Lung (tissue), 12 donors: Measurements from ENCODE around the gene COA1. TPM values are rescaled to one million over a fixed set of nuclear protein-coding genes. Genes with fewer than 3 reads are reported as not detected.

Source experiments
- ATAC-seq: fragments of 200-7000 bp; cut with Tn5 transposase; one replicate; pipeline ENCODE4 v1.9.1; 2020; ENCODE audit warnings: moderate number of reproducible peaks; ENCODE audit not compliant: insufficient read depth, low FRiP score
- DNase-seq, 3 donors: peaks; one replicate each; pipeline ENCODE4 v3.0.0-alpha.2; 2013 to 2017
- H3K27ac ChIP-seq, 2 donors: one replicate each; pipeline ENCODE4 v1.5.1; 2013; ENCODE audit warnings: mild to moderate bottlenecking in 2 of 2, moderate library complexity in 2 of 2, control low read depth in 1 of 2, inconsistent platforms in 1 of 2, low read depth in 1 of 2, low read length in 1 of 2
- H3K27me3 ChIP-seq, 3 donors: one replicate each; pipeline ENCODE4 v1.5.1; 2013; ENCODE audit warnings: low read length in 2 of 3; ENCODE audit not compliant: control insufficient read depth in 3 of 3, insufficient read depth in 3 of 3
- H3K36me3 ChIP-seq, 4 donors: one replicate each; pipeline ENCODE4 v1.5.1; 2013; ENCODE audit warnings: low read length in 4 of 4, mild to moderate bottlenecking in 1 of 4, moderate library complexity in 1 of 4; ENCODE audit not compliant: control insufficient read depth in 4 of 4, insufficient read depth in 4 of 4
- H3K4me1 ChIP-seq, 5 donors: one replicate each; pipeline ENCODE4 v1.5.1; 2013; ENCODE audit warnings: low read length in 5 of 5, mild to moderate bottlenecking in 2 of 5, moderate library complexity in 1 of 5; ENCODE audit not compliant: control insufficient read depth in 5 of 5, insufficient read depth in 5 of 5
- H3K4me3 ChIP-seq: one replicate; pipeline ENCODE4 v1.5.1; 2013; ENCODE audit warnings: mild to moderate bottlenecking, control low read depth, moderate library complexity
- H3K9ac ChIP-seq, 2 donors: one replicate each; pipeline ENCODE4 v1.5.1; 2013; ENCODE audit warnings: low read length in 2 of 2, control low read depth in 1 of 2; ENCODE audit not compliant: insufficient read depth in 1 of 2
- H3K9me3 ChIP-seq, 4 donors: one replicate each; pipeline ENCODE4 v1.5.1; 2013; ENCODE audit warnings: low read length in 3 of 4, mild to moderate bottlenecking in 1 of 4, moderate library complexity in 1 of 4; ENCODE audit not compliant: control insufficient read depth in 4 of 4, insufficient read depth in 3 of 4
- WGBS, 2 donors: extraction: QIAGEN DNeasy Blood & Tissue Kit; methylation state at CpG; one replicate each; pipeline ENCODE4 v1.1.7; 2013; 5-methylcytosine and 5-hydroxymethylcytosine counted together
- polyA plus RNA-seq, 2 donors: library from polyadenylated mRNA; stranded (reverse); fragments of 200-250 nt; gene quantifications; one replicate each; pipeline ENCODE4 v1.2.1, GENCODE V29; 2013
- total RNA-seq, 2 donors: library from RNA; depleted of rRNA in 1 of 2; stranded (reverse); fragments of >200 nt in 1 of 2; gene quantifications; one replicate each; pipeline ENCODE4 v1.2.1, GENCODE V29; 2014 to 2021
- TF ChIP-seq, protein P1 (sequence below): IDR thresholded peaks from 2 replicates; pipeline ENCODE4 v1.5.1; 2012; ENCODE audit warnings: mild to moderate bottlenecking; ENCODE audit errors: control extremely low read depth, extremely low read depth
- donor health status: control.
- donor health status: control.
- donor health status: Bipolar disorder and iron deficiency.
- donor health status: healthy.
- donor health status: DM: yes; HTN: yes; CAD: no.

Gene COA1
- total and polyA plus RNA-seq, 4 donors = 35.0 to 92.1 (median 42.6) TPM

DNA sequence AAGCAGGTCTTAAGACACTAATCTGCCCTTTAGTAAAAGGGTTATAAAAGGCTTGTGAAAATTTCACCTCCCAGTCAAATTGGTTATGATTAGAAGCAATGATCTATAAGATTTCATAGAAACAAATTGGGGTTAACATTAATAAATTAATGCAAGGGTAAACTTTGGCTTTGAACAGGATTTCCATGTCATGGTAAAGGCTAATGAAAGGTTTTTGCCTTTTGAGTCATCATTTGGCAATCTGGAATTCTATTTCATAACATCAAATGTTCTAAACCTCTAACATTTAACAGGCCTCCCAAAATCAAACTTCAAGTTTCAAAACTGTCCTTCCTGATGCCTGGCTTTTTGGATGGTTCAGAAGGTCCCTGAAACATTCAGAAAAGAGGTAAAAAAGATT, 62.4 kb downstream of the COA1 start:
- TF ChIP-seq, protein P1, sequence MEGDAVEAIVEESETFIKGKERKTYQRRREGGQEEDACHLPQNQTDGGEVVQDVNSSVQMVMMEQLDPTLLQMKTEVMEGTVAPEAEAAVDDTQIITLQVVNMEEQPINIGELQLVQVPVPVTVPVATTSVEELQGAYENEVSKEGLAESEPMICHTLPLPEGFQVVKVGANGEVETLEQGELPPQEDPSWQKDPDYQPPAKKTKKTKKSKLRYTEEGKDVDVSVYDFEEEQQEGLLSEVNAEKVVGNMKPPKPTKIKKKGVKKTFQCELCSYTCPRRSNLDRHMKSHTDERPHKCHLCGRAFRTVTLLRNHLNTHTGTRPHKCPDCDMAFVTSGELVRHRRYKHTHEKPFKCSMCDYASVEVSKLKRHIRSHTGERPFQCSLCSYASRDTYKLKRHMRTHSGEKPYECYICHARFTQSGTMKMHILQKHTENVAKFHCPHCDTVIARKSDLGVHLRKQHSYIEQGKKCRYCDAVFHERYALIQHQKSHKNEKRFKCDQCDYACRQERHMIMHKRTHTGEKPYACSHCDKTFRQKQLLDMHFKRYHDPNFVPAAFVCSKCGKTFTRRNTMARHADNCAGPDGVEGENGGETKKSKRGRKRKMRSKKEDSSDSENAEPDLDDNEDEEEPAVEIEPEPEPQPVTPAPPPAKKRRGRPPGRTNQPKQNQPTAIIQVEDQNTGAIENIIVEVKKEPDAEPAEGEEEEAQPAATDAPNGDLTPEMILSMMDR = no peak
- Histone ChIP-seq H3K4me1 (peaks cover 0 to 14% (median 0%) of the 10 kb centered on the region in 5 donors), H3K9ac (no peak overlapping the region), H3K36me3 (peaks cover 0 to 4% (median 0%) of the 10 kb centered on the region in 4 donors), H3K4me3 (no peak overlapping the region), H3K27me3 (no peaks in the 10 kb centered on the region), H3K9me3 (no peaks in the 10 kb centered on the region), H3K27ac (no peak overlapping the region)
- ATAC-seq = no peak
- no peak for DNase-seq

DNA sequence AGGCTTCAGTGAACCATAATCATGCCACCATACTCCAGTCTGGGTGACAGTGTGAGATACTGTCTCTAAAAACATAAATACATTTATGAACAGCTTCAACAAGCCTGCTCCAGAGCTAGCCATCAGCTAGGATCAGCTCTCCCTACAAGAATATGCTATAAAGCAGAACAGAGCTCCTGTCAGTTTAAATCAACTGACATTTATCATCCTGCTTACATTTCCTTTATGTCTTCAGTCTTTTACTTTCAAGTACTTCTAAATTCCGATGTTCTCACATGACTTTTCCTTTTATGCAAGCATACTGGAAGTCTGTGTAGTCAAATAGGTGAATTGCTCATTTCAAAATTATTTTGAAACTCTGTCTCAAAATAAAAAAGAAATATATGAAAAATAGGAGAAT, 64.6 kb downstream of the COA1 start:
- TF ChIP-seq, protein P1 = no peak

DNA sequence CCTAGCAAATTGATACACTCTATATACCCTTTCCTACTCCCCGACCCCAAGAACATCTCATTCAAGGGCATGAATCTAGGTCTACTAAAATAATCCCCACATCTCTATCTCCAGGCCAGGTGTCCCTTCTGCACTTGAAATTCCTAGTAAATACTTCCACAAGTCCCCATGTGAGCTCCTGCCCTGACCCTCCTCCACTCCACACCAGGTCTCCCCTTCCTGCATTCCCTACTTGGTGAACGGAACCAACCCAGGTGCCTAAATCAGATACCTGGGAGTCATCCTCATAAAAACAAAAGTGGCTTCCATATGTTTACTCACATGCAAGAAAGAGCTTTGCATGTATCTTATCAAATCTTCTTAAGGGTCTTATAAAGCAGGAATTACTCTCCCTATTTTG, 69.2 kb downstream of the COA1 start:
- 93 to 98% methylated on average over 2 of the region's 2 CpGs for WGBS, 2 donors
- Histone ChIP-seq H3K9me3 (no peaks in the 10 kb centered on the region), H3K27me3 (no peaks in the 10 kb centered on the region), H3K4me1 (peaks cover 0 to 20% (median 0%) of the 10 kb centered on the region in 5 donors), H3K36me3 (peaks cover 0 to 4% (median 0%) of the 10 kb centered on the region in 4 donors), H3K27ac (no peak overlapping the region), H3K4me3 (no peak overlapping the region), H3K9ac (no peak overlapping the region)
- TF ChIP-seq, protein P1 = no peak
- DNase-seq (no peak), ATAC-seq (no peak)

More for the DNA sequence above, 64.6 kb downstream of the COA1 start:
- 0 to 30% methylated on average over 1 of the region's 1 CpG for WGBS, 2 donors
- Histone ChIP-seq H3K4me1 (peaks cover 0 to 14% (median 0%) of the 10 kb centered on the region in 5 donors), H3K27ac (no peak overlapping the region), H3K4me3 (no peak overlapping the region), H3K9me3 (no peaks in the 10 kb centered on the region), H3K9ac (no peak overlapping the region), H3K27me3 (no peaks in the 10 kb centered on the region), H3K36me3 (peaks cover 0 to 4% (median 0%) of the 10 kb centered on the region in 4 donors)
- DNase-seq (no peak), ATAC-seq (no peak)

DNA sequence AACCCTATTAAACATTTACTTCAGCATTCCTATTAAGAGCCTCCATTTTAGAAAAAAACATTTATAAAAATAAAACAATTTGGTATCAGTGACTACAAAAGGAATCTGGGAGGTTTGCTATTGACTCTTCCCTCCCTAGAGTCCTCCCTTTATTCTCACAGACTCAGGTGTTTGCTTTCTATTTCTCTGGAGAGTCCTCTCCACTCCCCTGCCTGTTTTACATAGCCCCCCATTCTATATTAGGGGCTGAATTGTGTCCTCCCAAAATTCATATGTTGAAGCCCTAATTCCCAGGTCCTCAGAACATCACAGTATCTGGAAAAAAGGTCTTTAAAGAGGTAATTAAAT, 69.8 kb downstream of the COA1 start:
- Histone ChIP-seq H3K27ac (no peak overlapping the region), H3K4me1 (peaks cover 0 to 18% (median 0%) of the 10 kb centered on the region in 5 donors), H3K4me3 (no peak overlapping the region), H3K27me3 (no peaks in the 10 kb centered on the region), H3K9ac (no peak overlapping the region), H3K9me3 (no peaks in the 10 kb centered on the region), H3K36me3 (peaks cover 0 to 4% (median 0%) of the 10 kb centered on the region in 4 donors)
- ATAC-seq (no peak), DNase-seq (no peak)
- TF ChIP-seq, protein P1 = no peak
